ENCODE results near the gene MARF1. TPM values are rescaled to one million over a fixed set of nuclear protein-coding genes. Genes with fewer than 3 reads are reported as not detected.
"Not testable (repeated sequence)": the region's sequence is repeated elsewhere in the genome, so short reads cannot be mapped to it uniquely, and the experiment has no call there.

MARF1 gene
- total and polyA plus RNA-seq, 8 donors, result 15.5 to 65.3 (median 37.2) TPM

- DNase-seq, result peak in 1 of 2 donors; percentile 60
- H3K27me3 ChIP-seq, result no peaks in the 10 kb centered on the region
- H3K4me3 ChIP-seq, result peak overlapping the region; percentile 74 to 96 (median 90)
- no peak for TF ChIP-seq EP300 (IDR thresholded peaks at IDR 0.05)
- TF ChIP-seq POLR2A (IDR thresholded peaks at IDR 0.05), result no peak
- TF ChIP-seq CTCF (IDR thresholded peaks at IDR 0.05), result no peak
- no peak for TF ChIP-seq POLR2AphosphoS5 (IDR thresholded peaks at IDR 0.05)
- H3K27ac ChIP-seq, result peak overlapping the region; percentile 89 to 96 (median 94)
- peaks cover 9 to 51% (median 40%) of the 10 kb centered on the region in 4 donors for H3K4me1 ChIP-seq
- peaks cover 0 to 8% (median 0%) of the 10 kb centered on the region in 4 donors for H3K36me3 ChIP-seq
- WGBS, 5 donors, result 0 to 1% (median 0%) methylated on average over 18 of the region's 18 CpGs
- no peaks in the 10 kb centered on the region for H3K9me3 ChIP-seq
- intact Hi-C loops (cut with DNase I; ENCODE audit: low total_unique reads), result no loop called here
Measured at GRCh38 chr16:15650698-15651171, 7.8 kb upstream of the MARF1 start.

- peaks cover 9 to 51% (median 40%) of the 10 kb centered on the region in 4 donors for H3K4me1 ChIP-seq
- no peaks in the 10 kb centered on the region for H3K9me3 ChIP-seq
- peaks cover 0 to 8% (median 0%) of the 10 kb centered on the region in 4 donors for H3K36me3 ChIP-seq
- intact Hi-C loops (cut with DNase I; ENCODE audit: low total_unique reads), result no loop called here
- 0 to 1% (median 0%) methylated on average over 43 to 71 of the region's 71 CpGs for WGBS, 5 donors
- peak; percentile 94 to 97 for DNase-seq
- no peaks in the 10 kb centered on the region for H3K27me3 ChIP-seq
- H3K4me3 ChIP-seq, result peak within 1 kb of the TSS; percentile 74 to 96 (median 90)
- peak within 1 kb of the TSS; percentile 89 to 96 (median 94) for H3K27ac ChIP-seq
- TF ChIP-seq POLR2AphosphoS5 (IDR thresholded peaks at IDR 0.05) (peak; percentile 34 to 60 (median 46)), EP300 (IDR thresholded peaks at IDR 0.05) (no peak), CTCF (IDR thresholded peaks at IDR 0.05) (no peak)
Measured at GRCh38 chr16:15650019-15650697, 7.2 kb upstream of the MARF1 start, which contains the start of gene NDE1. Gene NDE1, plus strand, starts transcription at chr16:15650245. Its CDS starts 14,534 bp downstream, at chr16:15664779.

- H3K9me3 ChIP-seq, result no peaks in the 10 kb centered on the region
- DNase-seq, result no peak
- TF ChIP-seq POLR2A (IDR thresholded peaks at IDR 0.05) (no peak), POLR2AphosphoS5 (IDR thresholded peaks at IDR 0.05) (no peak), EP300 (IDR thresholded peaks at IDR 0.05) (no peak), CTCF (IDR thresholded peaks at IDR 0.05) (no peak)
- peaks cover 9 to 49% (median 41%) of the 10 kb centered on the region in 4 donors for H3K4me1 ChIP-seq
- WGBS, 5 donors, result 0 to 1% (median 0%) methylated on average over 14 of the region's 14 CpGs
- H3K36me3 ChIP-seq, result peaks cover 0 to 8% (median 0%) of the 10 kb centered on the region in 4 donors
- H3K27ac ChIP-seq, result peak overlapping the region; percentile 74 to 96 (median 94)
- H3K27me3 ChIP-seq, result no peaks in the 10 kb centered on the region
- intact Hi-C loops (cut with DNase I; ENCODE audit: low total_unique reads), result no loop called here
- H3K4me3 ChIP-seq, result peak overlapping the region; percentile 74 to 96 (median 90)
Measured at GRCh38 chr16:15649727-15650018, 6.7 kb upstream of the MARF1 start.

- H3K9me3 ChIP-seq; H3K27me3 ChIP-seq; H3K36me3 ChIP-seq; intact Hi-C loops (cut with DNase I; ENCODE audit: low total_unique reads): not testable (repeated sequence)
- Histone ChIP-seq H3K4me1 (peaks cover 9 to 52% (median 39%) of the 10 kb centered on the region in 4 donors), H3K27ac (peak overlapping the region in 4 of 5 donors; percentile 93 to 96 (median 94)), H3K4me3 (peak overlapping the region; percentile 74 to 96 (median 90))
- WGBS, 5 donors, result 57 to 67% (median 63%) methylated on average over 17 of the region's 17 CpGs
- DNase-seq, result peak in 1 of 2 donors; percentile 9
Measured at GRCh38 chr16:15649311-15649710, 6.4 kb upstream of the MARF1 start.
